Activated naive CD8-positive, alpha-beta T cell (primary cell): ENCODE results near the gene ABCD1.
"Not testable (repeated sequence)": the region's sequence is repeated elsewhere in the genome, so short reads cannot be mapped to it uniquely, and the experiment has no call there.

ENCODE experiments used
- H3K27ac Mint-ChIP-seq: one replicate; pipeline ENCODE4 v1.8.0; 2021; ENCODE audit warnings: mixed read lengths
- H3K27me3 Mint-ChIP-seq: one replicate; pipeline ENCODE4 v1.8.0; 2021; ENCODE audit warnings: mixed read lengths
- H3K36me3 Mint-ChIP-seq: one replicate; pipeline ENCODE4 v1.8.0; 2021; ENCODE audit warnings: mixed read lengths
- H3K4me1 Mint-ChIP-seq: one replicate; pipeline ENCODE4 v1.8.0; 2021; ENCODE audit warnings: low read depth, mixed read lengths
- H3K4me3 Mint-ChIP-seq: one replicate; pipeline ENCODE4 v1.8.0; 2021; ENCODE audit warnings: mild to moderate bottlenecking, mixed read lengths
- H3K9me3 Mint-ChIP-seq: one replicate; pipeline ENCODE4 v1.8.0; 2021; ENCODE audit warnings: low read depth, mixed read lengths

The ABCD1 gene

GRCh38 chrX:153733651-153734240 is 9.1 kb downstream of the ABCD1 start:
- peaks cover 8% of the 10 kb centered on the region for H3K36me3 Mint-ChIP-seq
- no peak overlapping the region for H3K4me3 Mint-ChIP-seq
- H3K27ac Mint-ChIP-seq: no peak overlapping the region
- no peaks in the 10 kb centered on the region for H3K9me3 Mint-ChIP-seq
- H3K4me1 Mint-ChIP-seq: peaks cover 18% of the 10 kb centered on the region
- H3K27me3 Mint-ChIP-seq: no peaks in the 10 kb centered on the region

GRCh38 chrX:153734871-153735270 is 10.2 kb downstream of the ABCD1 start:
- Mint-ChIP-seq H3K27me3 (no peaks in the 10 kb centered on the region), H3K27ac (no peak overlapping the region), H3K4me1 (peaks cover 19% of the 10 kb centered on the region), H3K36me3 (peaks cover 8% of the 10 kb centered on the region), H3K9me3 (no peaks in the 10 kb centered on the region), H3K4me3 (no peak overlapping the region)

GRCh38 chrX:153735274-153735673 is 10.6 kb downstream of the ABCD1 start:
- peaks cover 22% of the 10 kb centered on the region for H3K4me1 Mint-ChIP-seq
- H3K27ac Mint-ChIP-seq: no peak overlapping the region
- no peak overlapping the region for H3K4me3 Mint-ChIP-seq
- H3K36me3 Mint-ChIP-seq: peaks cover 8% of the 10 kb centered on the region
- H3K27me3 Mint-ChIP-seq: no peaks in the 10 kb centered on the region
- no peaks in the 10 kb centered on the region for H3K9me3 Mint-ChIP-seq

- H3K27me3 Mint-ChIP-seq: no peaks in the 10 kb centered on the region
- no peak overlapping the region for H3K4me3 Mint-ChIP-seq
- no peak overlapping the region for H3K27ac Mint-ChIP-seq
- no peaks in the 10 kb centered on the region for H3K9me3 Mint-ChIP-seq
- peaks cover 8% of the 10 kb centered on the region for H3K36me3 Mint-ChIP-seq
- peaks cover 26% of the 10 kb centered on the region for H3K4me1 Mint-ChIP-seq
Observed at GRCh38 chrX:153736071-153736820, 11.6 kb downstream of the ABCD1 start.

DNA sequence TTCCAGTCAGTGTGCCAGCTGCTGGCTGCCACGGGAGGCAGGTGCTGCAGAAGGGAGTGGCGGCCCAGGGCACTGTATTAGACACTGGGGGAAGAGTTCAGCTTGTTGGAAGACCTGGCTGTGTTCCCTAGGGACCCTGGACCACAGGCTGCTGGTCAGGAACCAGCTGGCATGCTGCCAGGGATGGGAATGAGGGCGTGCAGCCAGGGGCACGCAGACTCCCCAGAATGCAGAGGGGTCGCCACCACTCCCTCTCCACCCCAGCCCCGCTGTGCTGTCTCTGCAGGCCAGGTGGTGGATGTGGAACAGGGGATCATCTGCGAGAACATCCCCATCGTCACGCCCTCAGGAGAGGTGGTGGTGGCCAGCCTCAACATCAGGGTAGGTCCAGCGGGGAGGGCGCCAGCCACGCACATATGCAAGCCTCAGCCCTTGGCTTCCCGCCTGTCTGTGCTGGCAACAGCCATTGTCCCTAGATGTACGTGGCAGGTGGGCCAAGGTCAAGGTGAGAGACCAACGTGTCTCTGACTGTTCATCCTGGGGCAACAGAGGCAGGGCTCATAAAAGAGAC is 12.3 kb downstream of the ABCD1 start:
- Mint-ChIP-seq H3K4me1 (peaks cover 21% of the 10 kb centered on the region), H3K27me3 (no peaks in the 10 kb centered on the region), H3K4me3 (no peak overlapping the region), H3K27ac (no peak overlapping the region), H3K9me3 (no peaks in the 10 kb centered on the region), H3K36me3 (peaks cover 3% of the 10 kb centered on the region)

GRCh38 chrX:153738056-153738605 is 13.5 kb downstream of the ABCD1 start:
- H3K27ac Mint-ChIP-seq: no peak overlapping the region
- H3K36me3 Mint-ChIP-seq: peaks cover 3% of the 10 kb centered on the region
- H3K4me1 Mint-ChIP-seq: peaks cover 20% of the 10 kb centered on the region
- no peaks in the 10 kb centered on the region for H3K27me3 Mint-ChIP-seq
- H3K9me3 Mint-ChIP-seq: no peaks in the 10 kb centered on the region
- H3K4me3 Mint-ChIP-seq: no peak overlapping the region

DNA sequence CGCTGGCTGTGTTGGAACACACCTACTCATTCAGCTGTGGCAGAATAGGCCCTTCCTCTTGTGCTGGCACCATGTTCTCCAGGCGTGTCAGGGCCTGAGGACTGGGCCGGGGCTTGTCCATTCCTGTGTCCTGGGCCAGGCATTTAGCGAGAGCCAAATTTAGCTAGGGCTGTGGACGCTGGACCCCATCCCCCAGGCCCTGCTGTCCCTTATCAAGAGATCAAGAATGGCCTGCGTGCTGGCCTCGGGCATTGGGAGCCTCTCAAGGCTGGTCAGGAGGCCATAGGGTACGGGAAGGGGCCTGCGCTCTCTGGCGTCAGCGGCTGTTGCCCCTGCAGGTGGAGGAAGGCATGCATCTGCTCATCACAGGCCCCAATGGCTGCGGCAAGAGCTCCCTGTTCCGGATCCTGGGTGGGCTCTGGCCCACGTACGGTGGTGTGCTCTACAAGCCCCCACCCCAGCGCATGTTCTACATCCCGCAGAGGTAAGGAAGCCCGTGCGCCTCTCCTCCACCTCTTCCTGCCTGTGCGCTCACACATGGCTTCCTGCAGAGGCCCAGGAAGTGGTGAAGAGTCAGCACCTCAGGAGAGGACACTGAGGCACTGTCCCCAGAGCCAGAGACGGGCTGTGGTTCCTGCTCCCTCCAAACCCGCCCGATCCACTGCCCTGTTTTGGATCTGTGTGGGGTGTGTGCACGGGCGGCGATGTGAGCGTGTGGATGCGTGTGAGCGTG is 15.3 kb downstream of the ABCD1 start:
- no peaks in the 10 kb centered on the region for H3K27me3 Mint-ChIP-seq
- peaks cover 22% of the 10 kb centered on the region for H3K4me1 Mint-ChIP-seq
- no peak overlapping the region for H3K4me3 Mint-ChIP-seq
- peaks cover 3% of the 10 kb centered on the region for H3K36me3 Mint-ChIP-seq
- H3K27ac Mint-ChIP-seq: peak overlapping the region; percentile 79
- no peaks in the 10 kb centered on the region for H3K9me3 Mint-ChIP-seq

DNA sequence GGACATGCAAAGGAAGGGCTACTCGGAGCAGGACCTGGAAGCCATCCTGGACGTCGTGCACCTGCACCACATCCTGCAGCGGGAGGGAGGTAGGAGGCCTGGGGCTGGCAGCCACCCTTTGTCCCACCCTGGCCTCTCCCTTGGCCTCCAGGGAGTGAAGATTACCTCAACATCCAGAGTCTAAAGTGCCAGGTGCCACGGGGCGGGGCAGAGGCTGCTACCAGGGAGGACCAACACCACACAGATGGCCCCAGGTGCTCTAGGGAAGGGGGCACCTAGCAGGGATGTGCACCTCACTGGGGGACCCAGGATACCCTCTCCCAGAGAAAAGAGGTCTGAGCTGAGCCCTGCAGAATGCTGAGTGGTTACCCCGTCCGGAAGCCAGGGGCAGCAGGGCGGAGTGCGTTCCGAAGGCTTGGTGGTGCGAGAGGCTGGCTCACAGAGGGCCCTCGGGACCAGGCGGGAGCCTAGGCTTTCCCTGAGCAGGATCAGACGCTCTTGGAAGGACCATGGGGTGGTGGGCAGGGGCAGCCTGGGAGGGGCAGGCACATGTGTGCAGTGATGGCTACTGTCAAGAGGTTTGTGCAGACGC is 16.1 kb downstream of the ABCD1 start:
- Mint-ChIP-seq H3K36me3 (no peaks in the 10 kb centered on the region), H3K4me1 (peaks cover 15% of the 10 kb centered on the region), H3K27ac (peak overlapping the region; percentile 79), H3K4me3 (no peak overlapping the region), H3K27me3 (no peaks in the 10 kb centered on the region), H3K9me3 (no peaks in the 10 kb centered on the region)

GRCh38 chrX:153741446-153741845 is 16.8 kb downstream of the ABCD1 start:
- no peak overlapping the region for H3K27ac Mint-ChIP-seq
- H3K9me3 Mint-ChIP-seq: no peaks in the 10 kb centered on the region
- no peak overlapping the region for H3K4me3 Mint-ChIP-seq
- no peaks in the 10 kb centered on the region for H3K36me3 Mint-ChIP-seq
- peaks cover 3% of the 10 kb centered on the region for H3K27me3 Mint-ChIP-seq
- H3K4me1 Mint-ChIP-seq: peaks cover 15% of the 10 kb centered on the region

GRCh38 chrX:153742111-153742510 is 17.5 kb downstream of the ABCD1 start:
- H3K4me3 Mint-ChIP-seq, H3K36me3 Mint-ChIP-seq, H3K27me3 Mint-ChIP-seq, H3K9me3 Mint-ChIP-seq, H3K27ac Mint-ChIP-seq: not testable (repeated sequence)
- H3K4me1 Mint-ChIP-seq: peaks cover 15% of the 10 kb centered on the region

DNA sequence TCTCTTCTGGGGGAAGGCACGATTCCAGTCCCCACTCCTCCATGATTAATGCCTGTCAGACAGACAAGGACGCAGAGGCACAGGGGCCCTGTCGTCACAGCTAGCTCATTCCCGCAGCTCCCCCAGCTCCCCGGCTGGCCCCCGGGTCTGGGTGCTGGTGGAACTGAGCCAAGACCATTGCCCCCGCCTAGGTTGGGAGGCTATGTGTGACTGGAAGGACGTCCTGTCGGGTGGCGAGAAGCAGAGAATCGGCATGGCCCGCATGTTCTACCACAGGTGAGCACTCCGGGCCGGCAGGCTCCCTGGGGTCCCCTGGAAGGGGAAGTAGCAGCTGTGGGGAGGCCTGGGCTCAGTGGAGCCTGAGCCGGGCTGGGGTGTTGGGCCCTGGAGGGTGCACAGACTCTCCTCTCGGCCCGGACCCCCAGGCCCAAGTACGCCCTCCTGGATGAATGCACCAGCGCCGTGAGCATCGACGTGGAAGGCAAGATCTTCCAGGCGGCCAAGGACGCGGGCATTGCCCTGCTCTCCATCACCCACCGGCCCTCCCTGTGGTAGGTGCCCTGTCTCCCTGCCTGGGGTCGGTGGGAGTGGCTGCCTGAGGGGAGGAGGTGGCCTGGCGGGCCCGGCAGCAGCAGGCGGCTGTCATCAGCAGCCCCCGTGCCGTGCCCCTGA is 18.3 kb downstream of the ABCD1 start:
- H3K27ac Mint-ChIP-seq, H3K36me3 Mint-ChIP-seq, H3K4me3 Mint-ChIP-seq, H3K27me3 Mint-ChIP-seq, H3K9me3 Mint-ChIP-seq: not testable (repeated sequence)
- H3K4me1 Mint-ChIP-seq: peaks cover 15% of the 10 kb centered on the region

- not testable (repeated sequence) for H3K27me3 Mint-ChIP-seq, H3K36me3 Mint-ChIP-seq, H3K9me3 Mint-ChIP-seq, H3K4me3 Mint-ChIP-seq, H3K27ac Mint-ChIP-seq
- peaks cover 15% of the 10 kb centered on the region for H3K4me1 Mint-ChIP-seq
Observed at GRCh38 chrX:153743468-153744209, 19.0 kb downstream of the ABCD1 start.

DNA sequence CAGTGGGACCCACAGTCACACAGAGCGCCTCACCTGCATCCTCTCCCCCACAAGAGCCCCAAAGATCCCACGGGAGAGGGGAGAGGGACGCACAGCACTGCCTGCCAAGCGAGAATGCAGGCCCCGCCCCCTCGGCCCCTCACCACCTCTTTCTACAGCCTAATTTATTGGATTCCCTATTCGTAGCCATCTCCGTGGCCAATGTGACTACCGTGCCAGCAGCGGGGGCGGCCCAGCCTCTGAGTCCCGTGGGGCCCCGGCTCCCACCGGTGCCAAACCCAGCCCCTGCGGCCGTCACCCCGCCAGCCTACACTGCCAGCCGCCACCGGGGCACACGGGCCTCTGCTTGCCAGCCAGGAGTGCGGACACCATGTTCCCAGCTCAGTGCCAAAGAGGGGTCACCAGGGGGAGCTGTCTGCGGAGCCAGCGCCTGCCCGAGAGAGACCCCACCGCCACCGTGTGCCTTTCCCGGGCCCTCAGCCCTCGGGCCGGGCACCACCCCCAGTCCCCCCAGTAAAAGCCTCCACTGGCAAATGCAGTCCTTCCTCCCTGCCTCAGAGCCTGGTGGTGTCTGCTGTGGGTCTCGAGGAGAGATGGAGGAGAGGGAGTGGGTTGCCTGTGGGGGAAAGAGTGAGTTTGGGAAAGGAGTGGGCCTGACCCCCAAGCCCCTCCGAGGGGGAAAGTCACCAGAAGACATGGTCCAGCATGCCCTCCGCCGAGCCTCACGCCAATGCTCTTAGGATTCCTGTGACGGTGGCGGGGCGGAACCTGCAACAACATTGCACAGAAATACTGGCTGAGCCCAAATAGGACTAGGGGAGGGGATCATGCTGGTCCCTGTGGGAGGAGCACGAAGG is 19.8 kb downstream of the ABCD1 start:
- peak overlapping the region; percentile 20 for H3K4me3 Mint-ChIP-seq
- no peaks in the 10 kb centered on the region for H3K36me3 Mint-ChIP-seq
- no peaks in the 10 kb centered on the region for H3K9me3 Mint-ChIP-seq
- no peak overlapping the region for H3K27ac Mint-ChIP-seq
- peaks cover 3% of the 10 kb centered on the region for H3K27me3 Mint-ChIP-seq
- peaks cover 15% of the 10 kb centered on the region for H3K4me1 Mint-ChIP-seq
